IPS DF 6.9 (cell line): ENCODE results near the gene PIPOX.

Experiments used
- DNase-seq: peaks from one replicate; pipeline ENCODE4 v3.0.0-alpha.2; 2013; ENCODE audit warnings: low read depth, low spot score
- H3K27ac ChIP-seq: one replicate; pipeline ENCODE4 v1.5.1; 2013; ENCODE audit warnings: low read length, control low read depth
- H3K27me3 ChIP-seq: 2 replicates; pipeline ENCODE4 v1.6.1; 2013; ENCODE audit warnings: mild to moderate bottlenecking, low read length; ENCODE audit not compliant: control insufficient read depth, insufficient read depth
- H3K36me3 ChIP-seq: 2 replicates; pipeline ENCODE4 v1.6.1; 2013; ENCODE audit warnings: low read length; ENCODE audit not compliant: control insufficient read depth, insufficient read depth
- H3K4me1 ChIP-seq: 2 replicates; pipeline ENCODE4 v1.6.1; 2013; ENCODE audit warnings: low read length; ENCODE audit not compliant: control insufficient read depth, insufficient read depth
- H3K4me3 ChIP-seq: 2 replicates; pipeline ENCODE4 v1.5.1; 2013; ENCODE audit warnings: mild to moderate bottlenecking, low read length
- H3K9me3 ChIP-seq: 2 replicates; pipeline ENCODE4 v1.6.1; 2013; ENCODE audit warnings: low read length, inconsistent platforms; ENCODE audit not compliant: control insufficient read depth, insufficient read depth
- WGBS: extraction: QIAGEN DNeasy Blood & Tissue Kit; methylation state at CpG from one replicate; pipeline ENCODE4 v1.1.7; 2013; ENCODE audit warnings: mixed read lengths, missing lambda C conversion rate; ENCODE audit not compliant: insufficient read length, insufficient coverage; 5-methylcytosine and 5-hydroxymethylcytosine counted together

The PIPOX gene

GRCh38 chr17:29005936-29006511 is 36.9 kb upstream of the PIPOX start, which contains the start of gene SEZ6:
Gene SEZ6 (minus strand): TSS chr17:29006033. CDS start chr17:29005869, 164 bp downstream.
- no CpG with 5 or more reads among the region's 43 CpGs for WGBS
- peak within 1 kb of the TSS; percentile 21; the same call in 1 of the 2 replicates for H3K4me3 ChIP-seq
- no peaks in the 10 kb centered on the region for H3K36me3 ChIP-seq
- H3K4me1 ChIP-seq, result peaks cover 16% of the 10 kb centered on the region
- peaks cover 6% of the 10 kb centered on the region; the same call in 1 of the 2 replicates for H3K27me3 ChIP-seq
- H3K9me3 ChIP-seq, result no peaks in the 10 kb centered on the region
- no peak for DNase-seq
- H3K27ac ChIP-seq, result no peak within 1 kb of the TSS

- Histone ChIP-seq H3K27ac (no peak overlapping the region), H3K27me3 (peaks cover 6% of the 10 kb centered on the region; the same call in 1 of the 2 replicates), H3K9me3 (no peaks in the 10 kb centered on the region), H3K4me3 (no peak overlapping the region), H3K36me3 (no peaks in the 10 kb centered on the region), H3K4me1 (peaks cover 13% of the 10 kb centered on the region)
- no CpG with 5 or more reads among the region's 2 CpGs for WGBS
- no peak for DNase-seq
Observed at GRCh38 chr17:29007456-29007855, 35.5 kb upstream of the PIPOX start.

GRCh38 chr17:29007860-29008455 is 35.0 kb upstream of the PIPOX start:
- Histone ChIP-seq H3K27ac (no peak overlapping the region), H3K27me3 (peaks cover 6% of the 10 kb centered on the region; the same call in 1 of the 2 replicates), H3K4me3 (no peak overlapping the region), H3K4me1 (peaks cover 12% of the 10 kb centered on the region), H3K9me3 (no peaks in the 10 kb centered on the region), H3K36me3 (no peaks in the 10 kb centered on the region)
- no CpG with 5 or more reads among the region's 2 CpGs for WGBS
- no peak for DNase-seq

- H3K27ac ChIP-seq, result no peak overlapping the region
- WGBS, result no CpG with 5 or more reads among the region's 3 CpGs
- no peak for DNase-seq
- H3K4me1 ChIP-seq, result peaks cover 10% of the 10 kb centered on the region
- H3K36me3 ChIP-seq, result no peaks in the 10 kb centered on the region
- H3K4me3 ChIP-seq, result no peak overlapping the region
- H3K9me3 ChIP-seq, result no peaks in the 10 kb centered on the region
- peaks cover 6% of the 10 kb centered on the region; the same call in 1 of the 2 replicates for H3K27me3 ChIP-seq
Observed at GRCh38 chr17:29008591-29008990, 34.4 kb upstream of the PIPOX start.

- peaks cover 8% of the 10 kb centered on the region for H3K4me1 ChIP-seq
- H3K4me3 ChIP-seq, result no peak overlapping the region
- no peaks in the 10 kb centered on the region for H3K36me3 ChIP-seq
- H3K27me3 ChIP-seq, result peaks cover 2% of the 10 kb centered on the region; the same call in 1 of the 2 replicates
- no peak for DNase-seq
- no peaks in the 10 kb centered on the region for H3K9me3 ChIP-seq
- no peak overlapping the region for H3K27ac ChIP-seq
- WGBS, result no CpG with 5 or more reads among the region's 3 CpGs
Observed at GRCh38 chr17:29010129-29010528, 32.8 kb upstream of the PIPOX start.

GRCh38 chr17:29010586-29010985 is 32.4 kb upstream of the PIPOX start:
- Histone ChIP-seq H3K4me3 (no peak overlapping the region), H3K27me3 (no peaks in the 10 kb centered on the region), H3K9me3 (no peaks in the 10 kb centered on the region), H3K4me1 (peaks cover 6% of the 10 kb centered on the region), H3K27ac (no peak overlapping the region), H3K36me3 (no peaks in the 10 kb centered on the region)
- WGBS, result no CpG with 5 or more reads among the region's 7 CpGs
- DNase-seq, result no peak

- WGBS, result no CpG with 5 or more reads among the region's 1 CpG
- DNase-seq, result no peak
- H3K4me3 ChIP-seq, result no peak overlapping the region
Observed at GRCh38 chr17:29012535-29012934, 30.4 kb upstream of the PIPOX start.

GRCh38 chr17:29014716-29015115 is 28.2 kb upstream of the PIPOX start:
- no peaks in the 10 kb centered on the region for H3K27me3 ChIP-seq
- no peak overlapping the region for H3K4me3 ChIP-seq
- H3K27ac ChIP-seq, result no peak overlapping the region
- H3K9me3 ChIP-seq, result no peaks in the 10 kb centered on the region
- DNase-seq, result no peak
- no CpG with 5 or more reads among the region's 5 CpGs for WGBS
- no peaks in the 10 kb centered on the region for H3K36me3 ChIP-seq
- H3K4me1 ChIP-seq, result peaks cover 15% of the 10 kb centered on the region

More at GRCh38 chr17:29012535-29012934, 30.4 kb upstream of the PIPOX start:
- no peaks in the 10 kb centered on the region for H3K36me3 ChIP-seq
- no peaks in the 10 kb centered on the region for H3K9me3 ChIP-seq
- no peak overlapping the region for H3K27ac ChIP-seq
- H3K27me3 ChIP-seq, result no peaks in the 10 kb centered on the region
- H3K4me1 ChIP-seq, result peaks cover 6% of the 10 kb centered on the region

- Histone ChIP-seq H3K27me3 (no peaks in the 10 kb centered on the region), H3K4me3 (no peak overlapping the region), H3K36me3 (no peaks in the 10 kb centered on the region), H3K9me3 (no peaks in the 10 kb centered on the region), H3K27ac (no peak overlapping the region), H3K4me1 (peaks cover 13% of the 10 kb centered on the region)
- DNase-seq, result no peak
- no CpG with 5 or more reads among the region's 13 CpGs for WGBS
Observed at GRCh38 chr17:29016345-29017210, 26.4 kb upstream of the PIPOX start.

- Histone ChIP-seq H3K36me3 (no peaks in the 10 kb centered on the region), H3K4me1 (peaks cover 13% of the 10 kb centered on the region), H3K9me3 (no peaks in the 10 kb centered on the region), H3K27me3 (no peaks in the 10 kb centered on the region), H3K4me3 (no peak overlapping the region), H3K27ac (no peak overlapping the region)
- DNase-seq, result no peak
- no CpG with 5 or more reads among the region's 6 CpGs for WGBS
Observed at GRCh38 chr17:29018788-29019474, 24.0 kb upstream of the PIPOX start.
